Astrocyte (in vitro differentiated cells and primary cell): Measurements from ENCODE around the gene RCL1. TPM values are rescaled to one million over a fixed set of nuclear protein-coding genes. Genes with fewer than 3 reads are reported as not detected.
"Not testable (repeated sequence)": the region's sequence is repeated elsewhere in the genome, so short reads cannot be mapped to it uniquely, and the experiment has no call there.

Source experiments
- DNase-seq: peaks from one replicate; pipeline ENCODE4 v3.0.0-alpha.2; 2010; ENCODE audit warnings: low read depth
- FAIRE-seq: peaks from 2 replicates; lab custom pipeline; 2011; peaks lifted over from hg19 to GRCh38; lab: Jason Lieb, UNC
- H2AFZ ChIP-seq: 2 replicates; pipeline ENCODE4 v1.6.0; 2012; ENCODE audit warnings: low read depth, low read length, inconsistent platforms
- H3K27ac ChIP-seq: 2 replicates; pipeline ENCODE4 v1.5.1; 2011; ENCODE audit warnings: low read depth, low read length, inconsistent platforms
- H3K27me3 ChIP-seq: 2 replicates; pipeline ENCODE4 v1.6.0; 2011; ENCODE audit warnings: low read length, inconsistent platforms; ENCODE audit not compliant: insufficient read depth
- H3K36me3 ChIP-seq: 2 replicates; pipeline ENCODE4 v1.5.1; 2011; ENCODE audit warnings: low read length, inconsistent platforms; ENCODE audit not compliant: insufficient read depth
- H3K4me1 ChIP-seq: 2 replicates; pipeline ENCODE4 v1.5.1; 2011; ENCODE audit warnings: low read length, inconsistent platforms; ENCODE audit not compliant: insufficient read depth
- H3K4me2 ChIP-seq: 2 replicates; pipeline ENCODE4 v1.6.0; 2012; ENCODE audit warnings: low read length, inconsistent platforms
- H3K4me3 ChIP-seq: 2 replicates; pipeline ENCODE4 v1.5.1; 2011; ENCODE audit warnings: low read depth, mild to moderate bottlenecking, low read length, inconsistent platforms; ENCODE audit not compliant: insufficient read depth
- H3K79me2 ChIP-seq: 2 replicates; pipeline ENCODE4 v1.6.0; 2012; ENCODE audit warnings: mild to moderate bottlenecking, low read length, inconsistent platforms; ENCODE audit not compliant: insufficient read depth
- H3K9ac ChIP-seq: 2 replicates; pipeline ENCODE4 v1.6.0; 2012; ENCODE audit warnings: mild to moderate bottlenecking, low read length, inconsistent platforms
- H3K9me3 ChIP-seq: 2 replicates; pipeline ENCODE4 v1.5.1; 2012; ENCODE audit warnings: low read depth, mild to moderate bottlenecking, low read length, inconsistent platforms; ENCODE audit not compliant: insufficient read depth
- H4K20me1 ChIP-seq: 2 replicates; pipeline ENCODE4 v1.6.0; 2012; ENCODE audit warnings: low read length, inconsistent platforms; ENCODE audit not compliant: insufficient read depth
- H3K27ac Mint-ChIP-seq: one replicate; pipeline ENCODE4 v1.8.0; 2021; ENCODE audit warnings: mild to moderate bottlenecking, mixed read lengths; ENCODE audit not compliant: unreplicated experiment
- H3K27me3 Mint-ChIP-seq: one replicate; pipeline ENCODE4 v1.8.0; 2021; ENCODE audit warnings: low read depth, mixed read lengths; ENCODE audit not compliant: unreplicated experiment
- H3K36me3 Mint-ChIP-seq: one replicate; pipeline ENCODE4 v1.8.0; 2021; ENCODE audit warnings: low read depth, mixed read lengths; ENCODE audit not compliant: unreplicated experiment
- H3K4me1 Mint-ChIP-seq: one replicate; pipeline ENCODE4 v1.8.0; 2021; ENCODE audit warnings: low read depth, mixed read lengths; ENCODE audit not compliant: unreplicated experiment
- H3K4me3 Mint-ChIP-seq: one replicate; pipeline ENCODE4 v1.8.0; 2021; ENCODE audit warnings: mild to moderate bottlenecking, moderate library complexity, mixed read lengths; ENCODE audit not compliant: unreplicated experiment
- H3K9me3 Mint-ChIP-seq: one replicate; pipeline ENCODE4 v1.8.0; 2021; ENCODE audit warnings: mild to moderate bottlenecking, mixed read lengths; ENCODE audit not compliant: unreplicated experiment
- EZH2 ChIP-seq: IDR thresholded peaks from 2 replicates; pipeline ENCODE4 v1.6.1; 2012; ENCODE audit warnings: mild to moderate bottlenecking, low read length, inconsistent platforms; ENCODE audit not compliant: insufficient read depth
- total RNA-seq: library from RNA; stranded (reverse); gene quantifications from 2 replicates; pipeline ENCODE4 v1.2.1, GENCODE V29; 2021
- TF ChIP-seq, protein P1 (sequence below): IDR thresholded peaks from 2 replicates; pipeline ENCODE4 v1.5.1; 2011; ENCODE audit warnings: low read depth, mild to moderate bottlenecking, inconsistent platforms, low read length, moderate library complexity; ENCODE audit not compliant: insufficient read depth

RCL1 gene
- total RNA-seq, 1 donor from 2014 or later, result 22.3 TPM

DNA sequence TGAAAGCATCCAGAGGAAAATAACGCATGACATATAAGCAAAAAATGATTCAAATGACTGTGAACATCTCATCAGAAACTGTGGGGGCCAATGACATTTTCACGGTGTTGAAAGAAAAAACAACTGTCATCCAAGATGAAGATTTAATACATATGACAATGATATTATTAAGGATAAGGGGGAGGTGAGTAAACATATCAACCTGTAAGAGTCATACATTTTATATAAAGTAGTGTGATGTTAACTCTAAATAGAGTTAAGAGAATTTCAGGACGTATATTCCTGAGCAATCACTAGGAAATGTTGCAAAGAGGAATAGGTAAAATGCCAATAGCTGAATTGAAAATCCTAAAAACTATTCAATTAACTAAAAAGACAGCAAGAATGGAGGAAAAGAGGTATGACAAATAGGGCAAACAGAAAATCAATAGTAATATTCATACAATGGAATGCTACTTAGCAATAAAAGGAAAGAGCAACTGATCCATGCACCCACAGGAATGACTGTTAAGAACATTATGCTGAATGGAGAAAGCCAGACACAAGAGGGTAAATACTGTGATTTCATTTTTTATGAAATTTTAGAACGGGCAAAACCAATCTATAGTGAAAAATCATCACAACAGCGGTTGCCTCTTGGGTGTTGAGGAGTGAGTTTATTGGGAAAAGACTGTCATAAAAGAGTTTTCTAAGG lies 99.9 kb downstream of the RCL1 start:
- H3K9me3 Mint-ChIP-seq, result peaks cover 3% of the 10 kb centered on the region
- Histone ChIP-seq H3K27ac (no peak overlapping the region), H2AFZ (no peak overlapping the region), H3K9me3 (no peaks in the 10 kb centered on the region), H3K9ac (no peak overlapping the region), H3K27me3 (no peaks in the 10 kb centered on the region), H3K36me3 (no peaks in the 10 kb centered on the region), H3K4me3 (no peak overlapping the region), H4K20me1 (no peaks in the 10 kb centered on the region), H3K79me2 (no peaks in the 10 kb centered on the region), H3K4me1 (no peaks in the 10 kb centered on the region), H3K4me2 (no peak overlapping the region)
- no peak for FAIRE-seq
- peaks cover 3% of the 10 kb centered on the region for H3K4me1 Mint-ChIP-seq
- H3K27me3 Mint-ChIP-seq, result no peaks in the 10 kb centered on the region
- H3K4me3 Mint-ChIP-seq, result no peak overlapping the region
- no peak overlapping the region for H3K27ac Mint-ChIP-seq
- H3K36me3 Mint-ChIP-seq, result no peaks in the 10 kb centered on the region
- no peak for TF ChIP-seq EZH2
- TF ChIP-seq, protein P1, sequence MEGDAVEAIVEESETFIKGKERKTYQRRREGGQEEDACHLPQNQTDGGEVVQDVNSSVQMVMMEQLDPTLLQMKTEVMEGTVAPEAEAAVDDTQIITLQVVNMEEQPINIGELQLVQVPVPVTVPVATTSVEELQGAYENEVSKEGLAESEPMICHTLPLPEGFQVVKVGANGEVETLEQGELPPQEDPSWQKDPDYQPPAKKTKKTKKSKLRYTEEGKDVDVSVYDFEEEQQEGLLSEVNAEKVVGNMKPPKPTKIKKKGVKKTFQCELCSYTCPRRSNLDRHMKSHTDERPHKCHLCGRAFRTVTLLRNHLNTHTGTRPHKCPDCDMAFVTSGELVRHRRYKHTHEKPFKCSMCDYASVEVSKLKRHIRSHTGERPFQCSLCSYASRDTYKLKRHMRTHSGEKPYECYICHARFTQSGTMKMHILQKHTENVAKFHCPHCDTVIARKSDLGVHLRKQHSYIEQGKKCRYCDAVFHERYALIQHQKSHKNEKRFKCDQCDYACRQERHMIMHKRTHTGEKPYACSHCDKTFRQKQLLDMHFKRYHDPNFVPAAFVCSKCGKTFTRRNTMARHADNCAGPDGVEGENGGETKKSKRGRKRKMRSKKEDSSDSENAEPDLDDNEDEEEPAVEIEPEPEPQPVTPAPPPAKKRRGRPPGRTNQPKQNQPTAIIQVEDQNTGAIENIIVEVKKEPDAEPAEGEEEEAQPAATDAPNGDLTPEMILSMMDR, result no peak
- no peak for DNase-seq

DNA sequence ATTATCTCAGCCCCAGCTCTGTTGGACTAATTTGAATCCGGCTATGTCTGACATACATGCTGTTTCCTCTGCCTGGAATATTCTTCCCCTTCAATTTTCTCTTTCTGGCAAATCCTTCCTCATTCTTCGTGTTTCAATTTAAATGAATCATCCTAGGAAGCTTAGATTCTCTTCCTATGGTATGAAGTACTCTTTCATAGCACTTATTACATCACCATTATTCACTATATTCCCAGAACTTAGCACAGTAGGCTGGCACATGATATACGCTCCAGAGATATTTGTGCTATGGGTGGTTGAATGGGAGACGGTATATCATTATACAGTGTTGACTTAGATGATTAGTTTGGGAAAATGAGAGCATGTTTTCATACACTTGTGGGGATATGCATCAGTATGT lies 101.3 kb downstream of the RCL1 start:
- Histone ChIP-seq H3K9ac (no peak overlapping the region), H3K4me1 (no peaks in the 10 kb centered on the region), H3K27ac (peak overlapping the region; percentile 14), H3K27me3 (no peaks in the 10 kb centered on the region), H3K4me3 (no peak overlapping the region), H3K9me3 (no peaks in the 10 kb centered on the region), H3K36me3 (no peaks in the 10 kb centered on the region), H3K79me2 (no peaks in the 10 kb centered on the region), H4K20me1 (no peaks in the 10 kb centered on the region), H3K4me2 (peak overlapping the region; percentile 43), H2AFZ (no peak overlapping the region)
- DNase-seq (peak; percentile 73), FAIRE-seq (no peak)
- H3K9me3 Mint-ChIP-seq, result peaks cover 8% of the 10 kb centered on the region
- no peak overlapping the region for H3K4me3 Mint-ChIP-seq
- TF ChIP-seq EZH2, result no peak
- TF ChIP-seq, protein P1, result no peak
- H3K27me3 Mint-ChIP-seq, result no peaks in the 10 kb centered on the region
- no peaks in the 10 kb centered on the region for H3K36me3 Mint-ChIP-seq
- no peak overlapping the region for H3K27ac Mint-ChIP-seq
- peaks cover 3% of the 10 kb centered on the region for H3K4me1 Mint-ChIP-seq

DNA sequence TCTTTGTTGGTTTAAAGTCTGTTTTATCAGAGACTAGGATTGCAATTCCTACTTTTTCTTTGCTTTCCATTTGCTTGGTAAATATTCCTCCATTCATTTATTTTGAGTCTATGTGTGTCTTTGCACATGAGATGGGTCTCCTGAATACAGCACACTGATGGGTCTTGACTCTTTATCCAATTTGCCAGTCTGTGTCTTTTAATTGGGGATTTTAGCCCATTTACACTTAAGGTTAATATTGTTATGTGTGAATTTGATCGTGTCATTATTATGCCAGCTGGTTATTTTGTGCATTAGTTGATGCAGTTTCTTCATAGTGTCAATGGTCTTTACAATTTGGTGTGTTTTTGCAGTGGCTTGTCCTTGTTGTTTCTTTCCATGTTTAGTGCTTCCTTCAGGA lies 107.1 kb downstream of the RCL1 start:
- not testable (repeated sequence) for H3K4me1 Mint-ChIP-seq, H3K27me3 Mint-ChIP-seq, DNase-seq, FAIRE-seq, H2AFZ ChIP-seq, H3K27me3 ChIP-seq, H3K9ac ChIP-seq, H4K20me1 ChIP-seq, H3K4me2 ChIP-seq, H3K27ac ChIP-seq, H3K36me3 Mint-ChIP-seq, H3K79me2 ChIP-seq, H3K4me3 ChIP-seq, H3K4me3 Mint-ChIP-seq, H3K9me3 ChIP-seq, H3K36me3 ChIP-seq, H3K27ac Mint-ChIP-seq
- H3K9me3 Mint-ChIP-seq, result peaks cover 21% of the 10 kb centered on the region
- H3K4me1 ChIP-seq, result peaks cover 12% of the 10 kb centered on the region

DNA sequence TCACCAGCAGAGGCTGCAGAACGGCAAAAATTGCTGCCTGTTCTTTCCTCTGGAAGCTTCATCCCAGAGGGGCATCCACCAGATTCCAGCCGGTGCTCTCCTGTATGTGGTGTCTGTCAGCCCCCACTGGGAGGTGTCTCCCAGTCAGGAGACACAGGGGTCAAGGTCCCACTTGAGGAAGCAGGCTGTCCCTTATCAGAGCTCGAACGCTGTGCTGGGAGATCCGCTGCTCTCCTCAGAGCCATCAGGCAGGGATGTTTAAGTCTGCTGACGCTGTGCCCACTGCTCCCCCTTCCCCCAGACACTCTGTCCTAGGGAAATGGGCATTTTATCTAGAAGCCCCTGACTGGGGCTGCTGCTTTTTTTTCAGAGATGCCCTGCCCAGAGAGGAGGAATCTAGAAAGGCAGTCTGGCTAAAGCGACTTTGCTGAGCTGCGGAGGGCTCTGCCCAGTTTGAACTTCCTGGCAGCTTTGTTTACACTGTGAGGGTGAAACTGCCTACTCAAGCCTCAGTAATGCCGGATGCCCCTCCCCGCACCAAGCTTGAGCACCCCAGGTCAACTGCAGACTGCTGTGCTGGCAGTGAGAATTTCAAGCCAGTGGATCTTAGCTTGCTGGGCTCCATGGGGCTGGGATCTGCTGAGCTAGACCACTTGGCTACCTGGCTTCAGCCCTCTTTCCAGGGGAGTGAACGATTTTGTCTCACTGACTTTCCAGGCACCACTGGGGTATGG lies 108.8 kb downstream of the RCL1 start:
- not testable (repeated sequence) for H3K36me3 Mint-ChIP-seq, H3K9ac ChIP-seq, H3K9me3 ChIP-seq, H4K20me1 ChIP-seq, FAIRE-seq, H3K27ac ChIP-seq, H3K27me3 ChIP-seq, H3K36me3 ChIP-seq, H3K4me3 Mint-ChIP-seq, H3K4me1 Mint-ChIP-seq, H3K79me2 ChIP-seq, H3K27me3 Mint-ChIP-seq, H3K4me3 ChIP-seq
- H3K4me1 ChIP-seq, result peaks cover 16% of the 10 kb centered on the region
- H2AFZ ChIP-seq, result peak overlapping the region; percentile 52
- Mint-ChIP-seq H3K27ac (peak overlapping the region; percentile 26), H3K9me3 (peaks cover 21% of the 10 kb centered on the region)
- DNase-seq, result peak; percentile 19
- peak overlapping the region; percentile 58 for H3K4me2 ChIP-seq
